TTC549 (cell line): Measurements from ENCODE around the gene FILIP1.
A peak's percentile ranks its signal among the peaks of the same experiment; 100 is the strongest.

Experiments
- FAIRE-seq: peaks from 2 replicates; lab custom pipeline; 2012; peaks lifted over from hg19 to GRCh38; lab: Jason Lieb, UNC

Gene FILIP1

DNA sequence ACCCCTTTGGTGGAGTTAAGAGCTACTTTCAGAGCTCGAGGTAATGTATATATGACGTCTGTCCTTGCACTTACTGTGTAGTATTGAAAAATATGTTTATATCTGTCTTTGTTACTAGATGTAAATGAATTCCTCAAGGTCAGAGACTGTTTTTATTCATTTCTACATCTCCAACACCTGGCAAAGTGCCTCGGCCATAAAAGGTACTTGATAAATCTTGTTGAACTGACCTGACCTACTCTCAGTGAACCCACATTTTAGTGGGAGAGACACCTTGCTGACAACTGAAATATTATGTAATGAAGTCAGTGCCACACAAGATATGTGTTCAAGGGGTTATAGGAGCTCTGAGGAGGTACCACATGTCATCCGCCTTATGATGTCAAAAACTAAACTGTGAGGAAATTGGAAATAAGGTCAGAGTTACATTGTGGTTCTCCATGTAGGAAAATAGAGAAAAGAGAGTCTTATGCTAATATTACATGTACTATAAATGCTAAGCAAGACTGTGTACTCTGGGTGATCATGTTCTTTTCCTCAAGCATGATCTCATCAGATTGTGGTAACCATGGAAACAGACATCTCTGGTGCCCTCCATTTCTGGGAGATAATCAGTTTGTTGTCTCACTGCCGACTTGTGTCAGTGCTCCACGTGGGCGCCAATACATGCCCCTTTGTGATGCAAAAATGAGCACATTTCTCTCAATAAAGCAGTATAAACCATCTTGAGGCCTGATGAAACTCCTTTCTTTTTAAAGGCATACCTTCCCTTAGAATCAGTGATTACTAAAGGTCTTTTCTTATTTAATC lies 203.3 kb downstream of the FILIP1 start:
- no peak for FAIRE-seq

DNA sequence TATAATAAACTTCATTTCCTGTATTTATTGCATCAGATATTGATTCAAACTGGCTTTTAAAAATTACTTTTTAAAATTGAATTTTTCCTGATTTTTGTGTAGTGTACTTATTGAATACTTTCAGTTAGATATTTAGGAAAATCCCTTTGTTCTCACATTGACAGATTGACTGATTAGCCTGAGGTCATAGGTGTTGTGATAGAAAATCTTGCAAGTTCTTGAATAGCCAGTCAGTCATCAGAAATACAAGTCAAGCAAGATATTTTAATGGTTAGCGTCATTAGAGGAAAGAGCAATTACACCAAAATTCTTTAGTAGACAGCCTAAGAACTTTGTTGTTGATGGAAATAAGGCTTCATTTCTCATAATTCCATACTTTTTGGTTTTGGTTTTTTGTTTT lies 205.6 kb downstream of the FILIP1 start:
- FAIRE-seq = no peak

DNA sequence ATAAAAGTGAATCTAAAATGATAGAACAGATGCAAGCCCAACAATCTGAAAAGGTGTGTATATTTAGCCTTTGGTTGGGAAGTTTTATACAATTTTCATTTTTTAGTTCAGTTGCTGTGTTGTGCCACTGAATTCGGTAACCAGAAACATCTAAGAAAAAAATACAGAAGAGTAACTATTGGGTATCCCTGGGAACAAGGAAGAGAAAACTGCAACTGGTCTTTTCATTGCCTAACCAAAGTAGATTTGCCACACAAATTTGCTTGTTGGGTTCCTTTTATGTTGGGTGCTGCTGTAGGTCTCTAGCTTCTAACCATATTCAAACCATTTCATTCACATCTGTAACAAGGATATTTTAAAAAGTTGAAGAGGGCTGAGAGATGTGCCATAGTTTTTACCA lies 206.2 kb downstream of the FILIP1 start:
- no peak for FAIRE-seq

DNA sequence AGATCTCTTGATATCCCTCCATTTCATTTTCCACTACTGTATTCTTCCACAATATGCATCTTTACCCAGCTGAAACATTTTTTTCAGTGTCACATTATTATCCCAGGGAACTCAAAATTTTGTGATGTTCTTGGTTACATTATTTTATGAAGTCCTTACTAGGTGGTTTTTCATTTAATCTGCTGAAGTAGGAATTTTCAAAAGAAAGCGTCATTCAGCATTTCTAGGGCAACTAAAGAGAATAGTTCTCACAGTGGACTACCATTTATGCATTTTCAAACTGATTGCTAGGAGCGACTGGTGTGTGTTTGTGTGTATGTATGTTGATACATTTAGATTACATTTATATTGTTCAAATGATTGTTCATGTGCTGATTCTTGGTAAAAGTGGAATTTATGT lies 206.6 kb downstream of the FILIP1 start:
- FAIRE-seq = no peak

DNA sequence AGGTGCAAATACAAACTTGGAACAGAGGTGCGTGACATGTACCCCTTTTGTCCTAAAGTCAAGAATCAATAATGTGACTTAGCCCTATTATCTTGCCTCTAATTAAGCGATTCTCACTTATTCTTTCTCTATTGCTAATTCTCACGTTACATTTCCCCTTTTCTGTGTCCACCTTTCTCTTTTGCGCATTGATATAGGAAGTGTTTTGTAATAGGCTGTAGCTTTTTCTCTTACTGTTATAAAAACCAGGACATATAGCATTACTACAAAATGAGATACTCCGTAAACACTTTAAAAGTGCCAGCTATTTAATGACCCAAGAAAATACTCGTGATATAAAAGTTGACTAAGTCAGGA lies 208.3 kb downstream of the FILIP1 start:
- no peak for FAIRE-seq

DNA sequence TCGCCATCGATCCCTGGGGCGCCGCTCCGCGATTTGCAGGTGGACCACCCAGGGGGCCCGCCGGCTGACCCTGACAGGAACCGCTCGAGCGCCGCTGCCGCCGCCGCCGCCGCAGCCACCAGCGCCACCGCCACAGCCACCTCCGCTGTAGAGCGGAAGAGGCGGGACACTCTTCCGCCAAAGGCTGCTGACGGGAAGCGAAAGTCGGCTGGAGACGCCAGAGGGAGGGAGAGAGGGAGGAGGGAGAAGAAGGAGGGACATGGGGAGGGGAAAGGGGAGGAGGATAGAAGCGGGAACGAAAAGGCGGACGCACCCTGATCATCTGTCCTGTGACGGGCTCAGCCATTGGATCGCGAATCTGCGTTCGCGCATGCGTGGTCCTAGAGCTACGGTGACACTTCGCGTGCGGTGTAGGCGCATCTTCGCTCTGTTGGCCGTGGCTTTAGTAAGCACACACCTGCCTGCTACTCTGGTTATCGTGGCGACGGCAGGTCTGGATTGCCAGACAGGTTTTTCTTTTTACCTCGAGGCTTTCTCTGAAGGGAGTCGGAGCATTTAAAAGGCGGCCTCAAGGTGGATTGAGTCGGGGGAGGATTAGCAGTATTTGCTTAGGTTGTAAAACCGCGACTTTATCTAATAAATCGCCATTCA lies 208.8 kb downstream of the FILIP1 start, which contains the start of gene TMEM30A:
TMEM30A (minus strand) TSS at position 161 of the 651 bp plus-strand sequence; CDS start at position 7, 154 bp downstream.
- peak; percentile 95 for FAIRE-seq

DNA sequence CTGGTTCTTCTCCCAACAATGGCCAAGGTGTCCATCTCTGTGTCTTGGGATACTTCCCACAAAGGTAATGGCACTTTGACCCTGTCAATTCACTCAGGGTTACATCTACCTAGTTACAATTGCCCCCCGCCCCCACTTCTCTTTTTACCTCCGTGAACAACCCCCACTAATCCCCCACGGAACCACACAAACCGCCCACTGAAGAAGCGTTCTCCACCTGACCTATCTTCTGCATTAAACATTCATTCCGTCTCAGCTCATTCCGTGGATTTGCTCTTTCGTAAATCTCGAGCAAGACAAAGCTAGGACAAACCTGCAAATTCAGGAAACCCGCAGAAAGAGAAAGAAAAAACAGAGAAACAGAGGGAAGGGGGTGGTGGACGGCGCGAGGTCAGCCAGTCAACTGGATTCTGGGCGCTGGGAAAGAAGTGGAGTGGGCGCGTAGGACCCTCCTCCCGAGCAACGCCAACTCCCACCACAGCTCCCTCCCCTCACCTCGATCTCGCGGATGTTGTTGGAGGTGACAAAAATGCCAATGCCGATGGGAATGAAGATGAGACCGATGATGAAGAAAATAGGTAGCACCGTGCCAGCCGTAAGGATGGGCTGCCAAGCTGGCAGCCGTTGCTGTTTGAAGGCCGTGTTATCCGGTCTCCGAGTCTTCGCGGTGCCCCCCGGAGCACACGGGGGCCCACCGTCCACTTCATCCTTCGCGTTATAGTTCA lies 209.5 kb downstream of the FILIP1 start:
- FAIRE-seq = no peak

DNA sequence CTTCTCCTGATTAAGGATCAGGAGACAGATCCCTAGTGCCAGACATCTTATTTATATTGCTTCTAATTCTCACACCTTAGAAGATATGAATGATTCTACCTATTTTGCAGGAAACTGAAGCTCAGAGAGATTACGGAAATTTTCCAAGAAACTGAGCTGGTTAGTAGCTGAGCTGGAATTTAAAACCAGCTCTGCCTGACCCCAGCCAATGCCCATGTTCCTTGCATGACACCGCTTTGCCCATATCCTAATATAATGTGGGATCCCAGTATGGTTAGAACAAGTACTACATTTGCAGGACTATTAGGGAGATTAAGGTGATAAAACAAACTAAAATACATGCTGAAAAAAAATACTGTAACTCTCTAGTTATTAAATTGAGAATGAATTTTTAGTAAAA lies 210.9 kb downstream of the FILIP1 start:
- FAIRE-seq = no peak

DNA sequence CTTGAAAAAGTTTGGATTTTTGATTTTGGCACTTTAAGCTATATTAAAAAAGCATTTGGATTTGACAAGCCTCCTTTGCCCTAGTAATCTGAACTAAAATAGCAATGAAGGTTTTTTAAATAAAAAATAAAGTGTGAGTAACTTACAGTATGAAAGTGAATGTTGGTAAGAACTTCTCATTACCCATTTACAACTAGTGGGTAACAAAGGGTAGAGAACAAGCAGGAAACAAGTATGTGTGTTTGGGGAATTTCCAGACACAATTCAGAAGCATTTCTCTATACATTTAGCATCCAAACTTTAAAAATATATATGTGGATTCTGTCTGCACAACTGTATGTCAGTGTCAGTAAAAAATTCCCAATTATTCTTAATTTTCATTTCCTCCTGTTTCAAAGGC lies 211.9 kb downstream of the FILIP1 start:
- FAIRE-seq = no peak

DNA sequence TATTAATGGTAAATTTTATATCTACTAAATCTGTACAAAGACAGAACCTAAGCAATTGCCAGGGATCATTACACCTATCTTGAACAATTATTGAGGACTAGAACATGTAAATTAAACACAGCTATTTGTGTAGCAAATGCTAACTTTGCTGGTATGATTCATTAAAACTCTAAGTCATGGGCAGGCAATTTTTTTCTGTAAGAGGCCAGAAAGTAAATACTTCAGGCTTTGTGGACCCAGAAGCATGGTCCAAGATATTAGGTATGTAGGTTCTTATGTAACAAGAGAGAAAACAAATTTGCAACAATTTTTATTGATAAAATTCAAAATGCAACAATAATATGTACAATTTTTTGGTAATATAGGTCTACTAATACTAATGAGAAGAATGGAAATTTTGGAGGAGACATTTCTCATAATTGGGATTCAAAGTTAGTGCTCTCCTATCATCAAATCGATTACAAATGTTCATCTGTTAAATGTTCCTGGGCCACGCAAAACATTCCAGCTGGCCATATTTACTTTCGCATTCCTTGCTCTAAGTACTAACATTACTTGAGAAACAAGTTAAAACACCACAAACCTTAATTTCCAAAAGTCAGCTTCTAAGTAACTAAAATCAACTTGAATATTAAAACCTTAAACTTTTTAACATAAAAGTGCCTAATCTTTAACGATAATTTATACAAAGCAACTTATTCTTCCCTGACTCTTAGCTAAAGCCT lies 213.3 kb downstream of the FILIP1 start:
- no peak for FAIRE-seq

DNA sequence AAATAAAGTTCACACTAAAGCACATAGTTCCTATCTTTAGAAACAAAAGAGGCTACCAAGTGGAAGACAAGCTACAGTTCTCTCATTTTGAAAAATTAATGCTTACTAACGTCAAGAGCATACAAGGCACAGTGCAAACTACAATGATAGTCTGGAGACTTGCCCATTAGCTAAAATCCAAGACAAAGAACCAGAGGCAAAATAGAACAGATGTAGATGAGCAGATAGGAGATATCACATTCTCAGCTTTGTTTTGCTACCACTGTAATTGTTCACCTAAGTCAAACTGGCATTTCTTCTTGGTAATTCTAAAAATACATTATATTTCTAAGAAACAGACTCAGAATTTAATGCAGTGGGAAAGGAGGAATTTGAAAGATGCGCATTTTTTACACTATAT lies 214.2 kb downstream of the FILIP1 start:
- no peak for FAIRE-seq

DNA sequence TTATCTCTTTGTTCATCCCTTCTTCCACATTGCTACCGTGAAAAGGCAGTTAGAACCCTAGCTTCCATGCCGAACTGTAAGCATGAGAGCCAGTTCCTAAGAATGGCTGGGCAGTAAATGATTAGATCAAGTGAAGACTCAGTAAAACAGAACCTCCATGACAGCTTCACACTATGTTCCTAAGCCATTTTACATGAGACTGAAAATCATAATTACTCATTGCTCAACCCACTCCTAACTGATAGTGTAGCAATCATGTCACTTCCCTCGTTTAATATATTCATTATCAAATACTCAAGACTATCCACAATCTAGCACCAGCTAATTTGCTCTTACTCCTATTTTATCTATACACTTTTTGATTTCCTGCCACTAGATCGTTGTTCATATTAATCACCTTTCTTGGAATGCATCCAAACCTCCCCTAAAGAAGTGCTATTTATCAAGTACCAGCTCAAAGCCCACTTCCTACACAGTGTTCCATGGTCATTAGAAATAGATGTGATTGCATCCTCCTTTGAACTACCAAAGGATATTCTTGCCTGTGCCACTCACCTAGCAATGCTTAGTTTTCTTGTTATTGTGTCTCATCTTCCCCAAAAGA lies 215.0 kb downstream of the FILIP1 start:
- no peak for FAIRE-seq

DNA sequence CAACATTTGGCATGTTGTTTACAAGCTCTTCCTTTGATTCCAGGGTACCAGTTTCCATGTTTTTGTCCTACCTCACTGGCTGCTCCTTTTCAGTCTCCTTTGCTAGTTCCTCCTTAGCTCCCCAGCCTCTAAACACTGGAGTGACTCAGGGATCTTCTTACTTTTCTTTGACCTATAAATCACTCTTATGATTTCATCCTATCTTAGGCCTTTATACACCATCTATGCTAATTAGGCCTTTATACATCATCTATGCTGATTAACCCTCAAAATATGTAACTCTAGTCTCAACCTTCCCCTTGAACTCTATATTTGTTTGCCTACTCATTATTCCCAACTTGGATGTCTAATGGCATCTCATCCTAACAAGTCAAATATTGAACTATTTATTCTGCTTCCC lies 218.5 kb downstream of the FILIP1 start:
- FAIRE-seq = no peak

DNA sequence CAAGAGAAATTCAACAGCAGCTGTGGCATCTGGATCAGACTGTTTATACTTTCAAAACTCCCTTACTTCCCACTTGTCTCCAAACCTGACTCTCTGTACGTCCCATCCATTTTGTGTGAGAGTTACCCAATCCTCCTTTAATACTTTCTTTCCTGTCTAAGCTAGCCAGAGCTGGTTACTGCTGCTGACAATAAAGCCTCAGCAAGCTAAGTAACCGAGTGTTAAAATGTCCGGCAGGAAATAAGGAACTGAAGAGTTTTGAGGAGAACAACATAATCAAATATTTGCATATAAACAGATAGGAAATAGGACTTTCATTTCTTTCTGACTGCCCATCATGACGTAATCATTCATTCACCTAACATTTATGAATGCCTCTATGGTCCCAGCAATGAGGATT lies 220.6 kb downstream of the FILIP1 start:
- FAIRE-seq = no peak

DNA sequence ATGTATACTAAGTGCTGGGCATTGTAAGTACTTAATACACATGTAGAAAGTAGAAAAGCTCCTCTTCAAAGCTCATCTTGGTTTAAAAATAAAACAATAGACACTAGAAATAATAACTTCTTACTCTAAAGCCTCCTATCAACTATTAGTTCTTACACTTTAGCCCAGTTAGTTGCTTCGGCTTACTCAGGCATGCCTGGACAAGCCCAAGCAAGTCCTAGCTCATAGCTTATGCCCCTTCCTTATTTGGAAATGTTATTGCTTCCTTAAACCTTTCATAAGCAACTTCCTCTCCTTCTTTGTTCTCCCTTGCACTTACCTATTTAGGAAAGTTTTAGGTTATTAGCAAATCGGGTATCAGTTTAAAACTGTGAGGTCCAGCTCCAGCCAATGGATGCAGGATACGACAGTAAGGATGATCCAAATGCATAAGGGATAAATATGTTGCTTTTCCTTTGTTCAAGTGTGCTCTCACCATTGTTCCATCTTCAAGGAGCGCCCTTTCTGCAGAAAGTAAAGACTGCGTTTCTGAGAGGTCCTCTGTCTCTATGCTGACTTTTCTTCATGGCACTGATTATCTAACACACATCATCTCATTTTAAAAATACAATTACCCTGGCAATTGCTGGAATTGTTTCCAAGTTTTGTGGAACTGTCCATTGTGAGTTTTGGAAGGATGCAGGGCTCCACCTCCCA lies 221.3 kb downstream of the FILIP1 start:
- FAIRE-seq = peak; percentile 93

DNA sequence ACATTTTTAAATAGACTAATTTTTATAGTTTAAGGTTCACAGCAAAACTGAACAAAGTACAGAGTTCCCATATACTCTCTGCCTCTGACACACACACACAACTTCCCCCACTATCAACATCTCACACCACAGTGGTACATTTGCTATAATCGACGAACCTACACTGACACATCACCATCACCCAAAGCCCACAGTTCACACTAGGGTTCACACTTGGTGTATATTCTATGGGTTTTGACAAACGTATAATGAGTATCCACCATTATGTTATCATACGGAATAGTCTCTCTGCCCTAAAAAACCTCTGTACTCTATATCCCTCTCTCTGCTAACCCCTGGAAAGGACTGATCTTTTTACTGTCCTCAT lies 224.6 kb downstream of the FILIP1 start:
- FAIRE-seq = no peak

DNA sequence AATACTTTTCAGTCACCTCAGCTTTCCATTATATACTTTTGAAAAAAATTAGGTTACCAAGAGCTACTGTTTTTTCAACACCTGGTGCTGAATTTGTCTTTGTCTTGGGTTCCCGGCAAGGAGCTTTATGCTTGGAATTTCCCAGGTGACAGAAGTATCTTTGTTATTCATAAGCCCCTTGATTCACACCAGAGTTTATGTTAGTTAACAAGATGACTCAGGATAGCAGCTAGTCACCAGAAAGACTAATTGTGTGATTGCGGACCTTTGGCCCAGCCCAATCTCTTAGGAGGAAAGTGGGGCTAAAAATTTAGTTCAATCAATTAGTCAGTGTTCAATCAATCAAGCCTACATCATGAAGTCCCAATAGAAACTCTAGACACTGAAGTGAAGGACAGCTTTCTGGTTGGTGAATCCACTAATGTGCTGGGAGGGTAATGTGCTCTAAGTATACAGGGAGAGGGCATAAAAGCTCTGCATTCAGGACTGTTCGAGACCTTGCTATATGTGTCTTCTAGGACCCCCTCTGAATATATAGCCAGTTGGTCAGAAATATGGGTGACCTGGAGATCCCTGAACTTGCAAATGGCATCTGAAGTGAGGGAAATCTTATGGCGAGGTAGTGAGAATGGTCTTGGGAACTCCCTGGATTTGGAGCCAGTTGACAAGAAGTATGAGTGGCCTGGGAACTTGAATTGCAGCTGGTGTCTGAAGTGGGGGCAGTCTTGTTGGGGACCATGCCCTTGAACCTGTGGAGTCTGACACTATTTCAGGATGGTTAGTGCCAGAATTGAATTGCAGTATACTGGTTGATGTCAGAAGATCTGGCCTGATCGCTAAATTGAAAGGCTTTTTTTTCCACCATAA lies 225.2 kb downstream of the FILIP1 start:
- no peak for FAIRE-seq

DNA sequence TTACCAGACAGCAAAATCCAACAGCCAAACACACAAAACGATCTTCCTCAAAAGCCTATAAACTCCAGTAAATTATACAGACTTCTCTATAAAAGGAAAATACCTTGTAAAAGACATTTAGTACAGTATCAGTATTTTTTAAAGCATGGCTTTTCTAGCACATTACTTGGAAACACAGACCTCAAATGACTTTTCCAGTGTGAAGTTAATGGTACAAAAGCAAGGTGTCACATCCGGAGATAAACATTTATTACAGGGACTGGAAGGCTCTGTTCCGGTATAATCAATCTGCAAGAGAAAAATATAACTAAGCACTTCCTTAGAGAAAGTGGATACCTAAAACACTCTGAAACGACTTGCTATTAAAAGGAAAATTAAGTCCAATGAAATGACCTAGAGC lies 226.1 kb downstream of the FILIP1 start:
- no peak for FAIRE-seq

DNA sequence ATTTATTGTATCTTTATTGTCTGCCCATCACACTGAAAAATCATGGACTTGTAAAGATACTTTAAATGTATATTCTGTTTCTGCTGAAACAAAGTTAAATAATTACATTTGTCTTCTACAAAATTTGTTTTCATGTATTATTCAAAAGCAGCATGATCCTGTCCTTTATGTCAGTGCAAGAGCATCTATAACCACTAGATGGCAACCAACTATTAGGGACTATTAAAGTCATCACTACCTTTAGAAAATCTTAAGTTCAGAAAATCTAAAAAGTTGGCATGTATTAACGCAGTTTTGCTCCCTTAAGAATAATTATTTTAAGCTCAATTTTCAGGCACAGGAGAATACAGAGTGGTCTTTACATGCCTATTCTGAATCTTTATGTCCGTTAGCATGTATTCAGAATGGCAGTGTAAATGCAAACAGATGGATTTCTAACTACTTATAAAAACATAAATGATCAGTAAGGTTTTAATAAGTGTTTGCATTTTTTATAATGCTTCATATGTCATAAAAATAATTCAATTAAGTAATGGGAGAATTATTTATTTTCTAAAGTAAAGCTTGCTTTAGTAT lies 226.8 kb downstream of the FILIP1 start:
- peak; percentile 93 for FAIRE-seq

DNA sequence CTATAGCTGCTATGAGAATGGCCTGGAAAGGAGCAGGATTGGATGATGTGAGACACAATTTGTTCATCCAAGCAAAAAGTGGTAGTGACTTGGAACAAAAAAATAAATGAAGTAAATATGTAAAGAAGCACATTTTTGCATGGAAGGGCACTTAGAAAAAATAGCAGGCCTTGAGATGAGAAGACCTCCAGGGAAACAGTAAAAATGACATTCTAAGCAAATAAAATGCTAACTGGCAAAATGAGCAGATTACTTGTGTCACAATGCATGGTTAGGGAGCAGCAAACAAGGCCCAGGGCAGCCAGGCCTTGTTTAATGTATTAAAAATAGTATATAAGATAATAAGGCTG lies 230.2 kb downstream of the FILIP1 start:
- no peak for FAIRE-seq
